Endodermal cell (in vitro differentiated cells): ENCODE results near the gene PHF19. TPM values are rescaled to one million over a fixed set of nuclear protein-coding genes. Genes with fewer than 3 reads are reported as not detected.

Experiments used
- DNase-seq: peaks from one replicate; pipeline ENCODE4 v3.0.0-alpha.2; 2017
- H3K27ac ChIP-seq: 2 replicates; pipeline ENCODE4 v1.5.1; 2013; ENCODE audit warnings: mild to moderate bottlenecking, low read depth, low read length, moderate library complexity
- H3K27me3 ChIP-seq: 2 replicates; pipeline ENCODE4 v1.6.1; 2013; ENCODE audit warnings: mild to moderate bottlenecking, low read length, moderate library complexity; ENCODE audit not compliant: insufficient read depth, control insufficient read depth, poor library complexity, severe bottlenecking
- H3K36me3 ChIP-seq: 2 replicates; pipeline ENCODE4 v1.7.0; 2013; ENCODE audit warnings: mild to moderate bottlenecking, low read length, moderate library complexity; ENCODE audit not compliant: control insufficient read depth, insufficient read depth
- H3K4me1 ChIP-seq: one replicate; pipeline ENCODE4 v1.7.0; 2013; ENCODE audit warnings: low read length; ENCODE audit not compliant: control insufficient read depth, insufficient read depth
- H3K4me3 ChIP-seq: 2 replicates; pipeline ENCODE4 v1.5.1; 2013; ENCODE audit warnings: mild to moderate bottlenecking, low read length, moderate library complexity
- H3K9ac ChIP-seq: 2 replicates; pipeline ENCODE4 v1.6.1; 2013; ENCODE audit warnings: mild to moderate bottlenecking, low read length, moderate library complexity; ENCODE audit not compliant: poor library complexity, severe bottlenecking; ENCODE audit errors: extremely low read depth
- H3K9me3 ChIP-seq: 2 replicates; pipeline ENCODE4 v1.6.1; 2013; ENCODE audit warnings: mild to moderate bottlenecking, low read length, moderate library complexity; ENCODE audit not compliant: control insufficient read depth
- H3K27ac Mint-ChIP-seq: 2 replicates; pipeline ENCODE4 v1.8.0; 2020; ENCODE audit warnings: mixed read lengths
- H3K27me3 Mint-ChIP-seq: 2 replicates; pipeline ENCODE4 v1.8.0; 2021; ENCODE audit warnings: mild to moderate bottlenecking, mixed read lengths; ENCODE audit not compliant: insufficient read depth
- H3K36me3 Mint-ChIP-seq: 2 replicates; pipeline ENCODE4 v1.8.0; 2020; ENCODE audit warnings: low read depth, mixed read lengths
- H3K4me1 Mint-ChIP-seq: 2 replicates; pipeline ENCODE4 v1.8.0; 2020; ENCODE audit warnings: mixed read lengths
- H3K4me3 Mint-ChIP-seq: 2 replicates; pipeline ENCODE4 v1.8.0; 2020; ENCODE audit warnings: mild to moderate bottlenecking, moderate library complexity, mixed read lengths
- H3K9me3 Mint-ChIP-seq: 2 replicates; pipeline ENCODE4 v1.8.0; 2020; ENCODE audit warnings: mild to moderate bottlenecking, mixed read lengths
- CTCF ChIP-seq: fragments of 200-600 bp; sonication (generic); conservative IDR thresholded peaks from 2 replicates; pipeline ENCODE4 v1.5.0; 2021; ENCODE audit warnings: antibody characterized with exemption, mild to moderate bottlenecking
- WGBS, 2 experiments: methylation state at CpG; one replicate each; pipeline versions ENCODE4 v1.1.5 to v1.1.7; 2013; ENCODE audit warnings: missing lambda C conversion rate in 2 of 2, mixed read lengths in 1 of 2; ENCODE audit not compliant: insufficient coverage in 1 of 2, insufficient read length in 1 of 2; 5-methylcytosine and 5-hydroxymethylcytosine counted together
- total RNA-seq, 2 donors: library from RNA; stranded (reverse); fragmentation: NEBNext Ultra II Directional in 1 of 2; extraction: Animal tissue kit (Norgen Biotek cat#: 25700) in 1 of 2; gene quantifications; 2 replicates in 1 of 2; 3 replicates in 1 of 2; pipeline ENCODE4 v1.2.1, GENCODE V29; 2021

PHF19 gene
- total RNA-seq, 2 donors from 2014 or later: 17.9 to 21.9 TPM

GRCh38 chr9:120832807-120833206, 44.2 kb downstream of the PHF19 start:
- H3K9me3 ChIP-seq: no peaks in the 10 kb centered on the region
- Mint-ChIP-seq H3K36me3 (peaks cover 59% of the 10 kb centered on the region), H3K27me3 (no peaks in the 10 kb centered on the region), H3K9me3 (no peaks in the 10 kb centered on the region), H3K4me1 (peaks cover 6% of the 10 kb centered on the region), H3K4me3 (no peak overlapping the region), H3K27ac (peak overlapping the region; percentile 11)
- H3K4me1 ChIP-seq: no peaks in the 10 kb centered on the region
- H3K27ac ChIP-seq: no peak overlapping the region
- H3K36me3 ChIP-seq: peaks cover 65% of the 10 kb centered on the region
- H3K27me3 ChIP-seq: no peaks in the 10 kb centered on the region
- TF ChIP-seq CTCF: no peak
- H3K4me3 ChIP-seq: no peak overlapping the region
- no peak for DNase-seq
- no peak overlapping the region for H3K9ac ChIP-seq

DNA sequence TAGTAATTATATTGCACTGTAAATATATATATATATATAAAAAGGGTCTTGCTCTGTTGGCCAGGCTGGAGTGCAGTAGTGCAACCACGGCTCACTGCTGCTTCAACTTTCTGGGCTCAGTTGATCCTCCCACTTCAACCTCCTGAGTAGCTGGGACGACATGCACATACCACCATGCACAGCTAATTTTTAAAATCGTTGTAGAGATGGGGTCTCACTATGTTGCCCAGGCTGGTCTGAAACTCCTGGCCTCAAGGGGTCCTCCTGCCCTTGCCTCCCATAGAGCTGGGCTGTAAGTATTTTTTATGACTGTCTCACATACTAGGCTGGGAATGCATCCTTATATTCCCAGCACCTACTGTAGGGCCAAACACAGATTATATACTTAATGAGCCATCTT, 46.1 kb downstream of the PHF19 start:
- no peak for DNase-seq
- Histone ChIP-seq H3K9me3 (no peaks in the 10 kb centered on the region), H3K27ac (no peak overlapping the region), H3K36me3 (peaks cover 72% of the 10 kb centered on the region), H3K9ac (no peak overlapping the region), H3K4me3 (no peak overlapping the region), H3K4me1 (no peaks in the 10 kb centered on the region), H3K27me3 (no peaks in the 10 kb centered on the region)
- no peaks in the 10 kb centered on the region for H3K9me3 Mint-ChIP-seq
- no peaks in the 10 kb centered on the region for H3K27me3 Mint-ChIP-seq
- WGBS, 2 experiments: 88 to 96% methylated on average over 3 of the region's 3 CpGs
- H3K4me1 Mint-ChIP-seq: peaks cover 6% of the 10 kb centered on the region
- TF ChIP-seq CTCF: no peak
- H3K27ac Mint-ChIP-seq: no peak overlapping the region
- no peak overlapping the region for H3K4me3 Mint-ChIP-seq
- H3K36me3 Mint-ChIP-seq: peaks cover 62% of the 10 kb centered on the region

- Histone ChIP-seq H3K27ac (no peak overlapping the region), H3K27me3 (no peaks in the 10 kb centered on the region), H3K4me3 (no peak overlapping the region), H3K4me1 (no peaks in the 10 kb centered on the region), H3K9me3 (no peaks in the 10 kb centered on the region), H3K9ac (no peak overlapping the region), H3K36me3 (peaks cover 72% of the 10 kb centered on the region)
- no peak overlapping the region for H3K4me3 Mint-ChIP-seq
- H3K9me3 Mint-ChIP-seq: no peaks in the 10 kb centered on the region
- TF ChIP-seq CTCF: no peak
- no peaks in the 10 kb centered on the region for H3K27me3 Mint-ChIP-seq
- DNase-seq: no peak
- H3K4me1 Mint-ChIP-seq: peaks cover 6% of the 10 kb centered on the region
- 92 to 93% methylated on average over 3 of the region's 3 CpGs for WGBS, 2 experiments
- no peak overlapping the region for H3K27ac Mint-ChIP-seq
- H3K36me3 Mint-ChIP-seq: peaks cover 62% of the 10 kb centered on the region
Measured at GRCh38 chr9:120830151-120830550, 46.8 kb downstream of the PHF19 start.
